ENCODE measurements around the gene BLOC1S4. TPM values are rescaled to one million over a fixed set of nuclear protein-coding genes. Genes with fewer than 3 reads are reported as not detected.
"Not testable (repeated sequence)": the region's sequence is repeated elsewhere in the genome, so short reads cannot be mapped to it uniquely, and the experiment has no call there.

The BLOC1S4 gene
- total and polyA plus RNA-seq, 2 donors (not counting 1 experiment from before 2014, with no cell fraction given): 26.3 to 35.5 TPM

DNA sequence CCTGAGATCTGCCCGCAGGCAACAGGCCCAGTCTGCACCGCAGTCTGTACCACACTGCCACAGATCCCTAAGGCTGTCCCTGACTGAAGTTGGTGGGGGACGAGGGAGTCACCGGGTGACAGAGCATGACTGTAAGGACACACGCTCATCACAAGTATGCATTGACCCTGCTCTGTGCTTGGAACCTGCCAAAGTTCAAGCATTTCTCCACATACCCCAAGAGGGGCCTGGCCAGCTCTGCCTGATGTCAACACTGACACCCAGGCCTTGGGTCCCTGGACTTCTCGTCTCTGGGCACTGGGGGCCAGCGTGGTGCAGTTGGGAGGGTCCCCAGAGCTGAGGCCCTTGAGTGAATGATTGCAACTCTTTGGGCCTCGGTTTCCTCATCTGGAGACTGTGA is 7.9 kb downstream of the BLOC1S4 start:
- H3K27me3 ChIP-seq (replicated peaks in 1 of 4; ENCODE audit: control extremely low read depth in 1 of 4, control insufficient read depth in 3 of 4, insufficient read depth in 4 of 4, low read length in 3 of 4): no peaks in the 10 kb centered on the region
- H3K4me2 ChIP-seq (replicated peaks; ENCODE audit: low read depth, low read length, poor library complexity, severe bottlenecking): no peak overlapping the region
- ChIA-PET POLR2A (no interaction called here), CTCF (interaction anchor here (1.2 to 1.6 kb wide), 2 partner anchors 150 to 347 kb away, joined by 3 to 8 read pairs; no protein-coding TSS in a partner anchor)
- peaks cover 20% of the 10 kb centered on the region for H3K79me2 ChIP-seq (ENCODE audit: control insufficient read depth, insufficient read depth, low read length)
- no peak for DNase-seq
- H3K27ac ChIP-seq (ENCODE audit: low read length in 2 of 2): no peak overlapping the region
- Mint-ChIP-seq H3K4me1 (peaks cover 12% of the 10 kb centered on the region), H3K27ac (no peak overlapping the region), H3K9me3 (ENCODE audit: insufficient read depth) (no peaks in the 10 kb centered on the region), H3K27me3 (no peaks in the 10 kb centered on the region), H3K4me3 (no peak overlapping the region)
- 91% methylated on average over 8 of the region's 8 CpGs for WGBS (ENCODE audit: insufficient coverage)
- H3K4me1 ChIP-seq (ENCODE audit: control insufficient read depth in 2 of 2, insufficient read depth in 2 of 2, low read length in 2 of 2): peaks cover 3 to 10% of the 10 kb centered on the region in 2 donors
- H4K20me1 ChIP-seq (ENCODE audit: control insufficient read depth, insufficient read depth, low read length, poor library complexity, severe bottlenecking): no peaks in the 10 kb centered on the region
- no peak for TF ChIP-seq EZH2 (IDR thresholded peaks at IDR 0.05; ENCODE audit: borderline replicate concordance, insufficient read depth, low read depth, low read length, poor library complexity, severe bottlenecking)
- TF ChIP-seq, protein P1, sequence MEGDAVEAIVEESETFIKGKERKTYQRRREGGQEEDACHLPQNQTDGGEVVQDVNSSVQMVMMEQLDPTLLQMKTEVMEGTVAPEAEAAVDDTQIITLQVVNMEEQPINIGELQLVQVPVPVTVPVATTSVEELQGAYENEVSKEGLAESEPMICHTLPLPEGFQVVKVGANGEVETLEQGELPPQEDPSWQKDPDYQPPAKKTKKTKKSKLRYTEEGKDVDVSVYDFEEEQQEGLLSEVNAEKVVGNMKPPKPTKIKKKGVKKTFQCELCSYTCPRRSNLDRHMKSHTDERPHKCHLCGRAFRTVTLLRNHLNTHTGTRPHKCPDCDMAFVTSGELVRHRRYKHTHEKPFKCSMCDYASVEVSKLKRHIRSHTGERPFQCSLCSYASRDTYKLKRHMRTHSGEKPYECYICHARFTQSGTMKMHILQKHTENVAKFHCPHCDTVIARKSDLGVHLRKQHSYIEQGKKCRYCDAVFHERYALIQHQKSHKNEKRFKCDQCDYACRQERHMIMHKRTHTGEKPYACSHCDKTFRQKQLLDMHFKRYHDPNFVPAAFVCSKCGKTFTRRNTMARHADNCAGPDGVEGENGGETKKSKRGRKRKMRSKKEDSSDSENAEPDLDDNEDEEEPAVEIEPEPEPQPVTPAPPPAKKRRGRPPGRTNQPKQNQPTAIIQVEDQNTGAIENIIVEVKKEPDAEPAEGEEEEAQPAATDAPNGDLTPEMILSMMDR (IDR thresholded peaks at IDR 0.05): no peak
- intact Hi-C loops (cut with micrococcal nuclease): no loop called here
- no peak for ATAC-seq (ENCODE audit: low read depth)
- H3K9me3 ChIP-seq (ENCODE audit: control extremely low read depth in 1 of 3, control insufficient read depth in 2 of 3, insufficient read depth in 1 of 3, low read length in 2 of 3): no peaks in the 10 kb centered on the region
- H2AFZ ChIP-seq (ENCODE audit: insufficient read depth, low read depth, low read length, poor library complexity, severe bottlenecking): no peak overlapping the region
- no peak overlapping the region for H3K9ac ChIP-seq (ENCODE audit: low read length)
- H3K36me3 ChIP-seq (replicated peaks in 1 of 2; ENCODE audit: control extremely low read depth in 1 of 2, control insufficient read depth in 1 of 2, extremely low read depth in 1 of 2, insufficient read depth in 2 of 2, low read length in 1 of 2): no peaks in the 10 kb centered on the region
- H3K4me3 ChIP-seq (ENCODE audit: control extremely low read depth in 1 of 5, extremely low read depth in 1 of 5, insufficient read depth in 1 of 5, low read depth in 2 of 5, low read length in 4 of 5): no peak overlapping the region

DNA sequence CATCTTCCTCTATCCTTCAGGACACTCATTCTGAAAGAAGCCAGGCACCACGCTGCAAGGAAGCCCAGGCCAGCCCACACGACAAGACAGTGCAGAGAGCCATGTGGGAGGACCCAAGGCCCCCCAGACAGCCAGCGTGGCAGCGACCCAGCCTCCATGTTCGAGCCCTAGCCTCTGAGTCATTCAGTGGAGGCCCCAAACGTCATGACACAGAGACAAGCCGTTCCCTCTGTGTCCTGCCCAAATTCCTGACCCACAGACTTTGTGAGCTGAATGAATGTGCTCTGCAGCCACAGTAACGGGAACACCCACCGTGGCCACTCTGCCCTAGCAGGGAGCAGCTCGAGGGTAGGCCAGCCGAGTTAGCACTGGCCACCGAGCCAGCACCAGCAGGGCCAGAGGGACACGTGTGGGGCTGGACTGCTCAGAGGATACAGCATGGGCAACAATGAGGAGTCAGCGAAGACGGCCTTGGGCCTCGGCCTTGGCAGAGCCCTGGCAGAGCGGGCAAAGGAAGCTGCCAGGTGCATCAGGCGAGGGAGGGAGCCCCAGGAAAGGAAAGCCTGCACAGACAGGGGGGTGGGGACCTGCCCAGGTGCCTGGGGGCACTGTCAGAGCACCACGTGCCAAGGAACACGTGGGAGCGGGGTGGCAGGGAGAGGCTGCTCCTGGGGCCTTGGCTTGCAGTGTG is 8.6 kb downstream of the BLOC1S4 start:
- Histone ChIP-seq H3K9me3 (ENCODE audit: control extremely low read depth in 1 of 3, control insufficient read depth in 2 of 3, insufficient read depth in 1 of 3, low read length in 2 of 3) (no peaks in the 10 kb centered on the region), H4K20me1 (ENCODE audit: control insufficient read depth, insufficient read depth, low read length, poor library complexity, severe bottlenecking) (no peaks in the 10 kb centered on the region), H3K27ac (ENCODE audit: low read length in 2 of 2) (no peak overlapping the region), H3K79me2 (ENCODE audit: control insufficient read depth, insufficient read depth, low read length) (peaks cover 13% of the 10 kb centered on the region), H3K4me3 (ENCODE audit: control extremely low read depth in 1 of 5, extremely low read depth in 1 of 5, insufficient read depth in 1 of 5, low read depth in 2 of 5, low read length in 4 of 5) (no peak overlapping the region), H2AFZ (ENCODE audit: insufficient read depth, low read depth, low read length, poor library complexity, severe bottlenecking) (no peak overlapping the region), H3K4me1 (ENCODE audit: control insufficient read depth in 2 of 2, insufficient read depth in 2 of 2, low read length in 2 of 2) (peaks cover 3 to 10% of the 10 kb centered on the region in 2 donors), H3K36me3 (replicated peaks in 1 of 2; ENCODE audit: control extremely low read depth in 1 of 2, control insufficient read depth in 1 of 2, extremely low read depth in 1 of 2, insufficient read depth in 2 of 2, low read length in 1 of 2) (no peaks in the 10 kb centered on the region), H3K27me3 (replicated peaks in 1 of 4; ENCODE audit: control extremely low read depth in 1 of 4, control insufficient read depth in 3 of 4, insufficient read depth in 4 of 4, low read length in 3 of 4) (no peaks in the 10 kb centered on the region), H3K4me2 (replicated peaks; ENCODE audit: low read depth, low read length, poor library complexity, severe bottlenecking) (no peak overlapping the region), H3K9ac (ENCODE audit: low read length) (no peak overlapping the region)
- H3K9me3 Mint-ChIP-seq (ENCODE audit: insufficient read depth): no peaks in the 10 kb centered on the region
- WGBS (ENCODE audit: insufficient coverage): 83% methylated on average over 21 of the region's 21 CpGs
- ATAC-seq (ENCODE audit: low read depth) (no peak), DNase-seq (no peak)
- intact Hi-C loops (cut with micrococcal nuclease): no loop called here
- no peak overlapping the region for H3K27ac Mint-ChIP-seq
- ChIA-PET CTCF (interaction anchor here (1.2 to 1.6 kb wide), 2 partner anchors 149 to 346 kb away, joined by 3 to 8 read pairs; no protein-coding TSS in a partner anchor), POLR2A (no interaction called here)
- H3K27me3 Mint-ChIP-seq: peaks cover 4% of the 10 kb centered on the region
- H3K4me1 Mint-ChIP-seq: peaks cover 5% of the 10 kb centered on the region
- H3K4me3 Mint-ChIP-seq: no peak overlapping the region
- no peak for TF ChIP-seq EZH2 (IDR thresholded peaks at IDR 0.05; ENCODE audit: borderline replicate concordance, insufficient read depth, low read depth, low read length, poor library complexity, severe bottlenecking)
- TF ChIP-seq, protein P1 (IDR thresholded peaks at IDR 0.05): no peak

DNA sequence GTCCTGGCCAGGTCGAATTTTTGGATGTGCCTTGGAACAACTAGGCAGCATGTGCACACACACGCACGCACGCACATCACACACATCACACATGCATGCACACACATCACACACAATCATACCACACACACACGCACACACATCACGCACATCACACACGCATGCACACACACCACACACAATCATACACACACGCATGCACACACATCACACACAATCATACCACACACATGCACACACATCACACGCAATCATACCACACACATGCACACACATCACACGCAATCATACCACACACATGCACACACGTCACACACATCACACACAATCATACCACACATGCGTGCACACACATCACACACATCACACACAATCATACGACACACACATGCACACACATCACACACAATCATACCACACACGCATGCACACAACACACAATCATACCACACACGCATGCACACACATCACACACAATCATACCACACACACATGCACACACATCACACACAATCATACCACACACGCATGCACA is 9.5 kb downstream of the BLOC1S4 start:
- CTCF ChIA-PET; intact Hi-C loops (cut with micrococcal nuclease): not testable (repeated sequence)

More for the DNA sequence above, 9.5 kb downstream of the BLOC1S4 start:
- H3K27me3 Mint-ChIP-seq; H3K27ac ChIP-seq (ENCODE audit: low read length in 2 of 2); ATAC-seq (ENCODE audit: low read depth); POLR2A ChIA-PET; H4K20me1 ChIP-seq (ENCODE audit: control insufficient read depth, insufficient read depth, low read length, poor library complexity, severe bottlenecking); H3K9ac ChIP-seq (ENCODE audit: low read length); H3K36me3 ChIP-seq (replicated peaks in 1 of 2; ENCODE audit: control extremely low read depth in 1 of 2, control insufficient read depth in 1 of 2, extremely low read depth in 1 of 2, insufficient read depth in 2 of 2, low read length in 1 of 2); H3K27ac Mint-ChIP-seq; H3K9me3 Mint-ChIP-seq (ENCODE audit: insufficient read depth); H3K27me3 ChIP-seq (replicated peaks in 1 of 4; ENCODE audit: control extremely low read depth in 1 of 4, control insufficient read depth in 3 of 4, insufficient read depth in 4 of 4, low read length in 3 of 4); H2AFZ ChIP-seq (ENCODE audit: insufficient read depth, low read depth, low read length, poor library complexity, severe bottlenecking); DNase-seq; H3K4me1 Mint-ChIP-seq; H3K4me2 ChIP-seq (replicated peaks; ENCODE audit: low read depth, low read length, poor library complexity, severe bottlenecking); H3K4me1 ChIP-seq (ENCODE audit: control insufficient read depth in 2 of 2, insufficient read depth in 2 of 2, low read length in 2 of 2); H3K4me3 ChIP-seq (ENCODE audit: control extremely low read depth in 1 of 5, extremely low read depth in 1 of 5, insufficient read depth in 1 of 5, low read depth in 2 of 5, low read length in 4 of 5); H3K79me2 ChIP-seq (ENCODE audit: control insufficient read depth, insufficient read depth, low read length); H3K4me3 Mint-ChIP-seq; H3K9me3 ChIP-seq (ENCODE audit: control extremely low read depth in 1 of 3, control insufficient read depth in 2 of 3, insufficient read depth in 1 of 3, low read length in 2 of 3): not testable (repeated sequence)
- 97% methylated on average over 8 of the region's 16 CpGs for WGBS (ENCODE audit: insufficient coverage)
